Esophagus squamous epithelium (tissue), 4 donors: ENCODE measurements around the gene JAML.

Experiments used
- POLR2A ChIP-seq, 4 donors: fragments of 450-650 bp; IDR thresholded peaks; one replicate each; pipeline ENCODE4 v1.6.1; 2017; ENCODE audit warnings: antibody characterized with exemption in 4 of 4, mild to moderate bottlenecking in 4 of 4, moderate library complexity in 3 of 4
- TF ChIP-seq, protein P1 (sequence below), 6 experiments: fragments of 450-650 bp in 4 of 6; fragments of 200-600 bp in 2 of 6; sonication (generic) in 2 of 6; IDR thresholded peaks; one replicate each; pipeline ENCODE4 v1.5.1; 2016 to 2019; ENCODE audit warnings: antibody characterized with exemption in 6 of 6, mild to moderate bottlenecking in 4 of 6, moderate library complexity in 4 of 6

DNA sequence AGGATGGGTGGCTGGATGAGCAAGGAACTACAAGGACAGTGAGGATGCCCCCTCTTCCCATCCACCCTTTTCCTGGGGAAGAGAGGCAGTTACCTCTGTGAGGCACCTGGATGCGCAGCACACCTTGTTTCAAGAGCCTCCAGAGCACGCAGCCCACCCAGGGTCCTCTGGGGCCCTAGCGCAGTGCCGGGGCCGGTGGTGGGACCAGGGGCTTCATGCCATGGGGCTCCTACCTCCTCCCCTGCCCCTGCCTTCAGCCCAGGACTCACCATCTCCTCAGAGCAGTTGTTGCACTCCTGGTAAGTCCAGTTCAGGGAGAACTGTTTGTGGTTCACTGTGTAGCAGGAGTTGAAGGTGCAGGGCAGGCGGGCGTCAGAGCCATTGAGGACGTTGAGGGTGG is 56.5 kb downstream of the JAML start:
- no peak for TF ChIP-seq POLR2A (IDR thresholded peaks at IDR 0.05)
- TF ChIP-seq, protein P1, sequence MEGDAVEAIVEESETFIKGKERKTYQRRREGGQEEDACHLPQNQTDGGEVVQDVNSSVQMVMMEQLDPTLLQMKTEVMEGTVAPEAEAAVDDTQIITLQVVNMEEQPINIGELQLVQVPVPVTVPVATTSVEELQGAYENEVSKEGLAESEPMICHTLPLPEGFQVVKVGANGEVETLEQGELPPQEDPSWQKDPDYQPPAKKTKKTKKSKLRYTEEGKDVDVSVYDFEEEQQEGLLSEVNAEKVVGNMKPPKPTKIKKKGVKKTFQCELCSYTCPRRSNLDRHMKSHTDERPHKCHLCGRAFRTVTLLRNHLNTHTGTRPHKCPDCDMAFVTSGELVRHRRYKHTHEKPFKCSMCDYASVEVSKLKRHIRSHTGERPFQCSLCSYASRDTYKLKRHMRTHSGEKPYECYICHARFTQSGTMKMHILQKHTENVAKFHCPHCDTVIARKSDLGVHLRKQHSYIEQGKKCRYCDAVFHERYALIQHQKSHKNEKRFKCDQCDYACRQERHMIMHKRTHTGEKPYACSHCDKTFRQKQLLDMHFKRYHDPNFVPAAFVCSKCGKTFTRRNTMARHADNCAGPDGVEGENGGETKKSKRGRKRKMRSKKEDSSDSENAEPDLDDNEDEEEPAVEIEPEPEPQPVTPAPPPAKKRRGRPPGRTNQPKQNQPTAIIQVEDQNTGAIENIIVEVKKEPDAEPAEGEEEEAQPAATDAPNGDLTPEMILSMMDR (IDR thresholded peaks at IDR 0.05), result no peak
